Measurements from ENCODE around the gene SPEM1. TPM values are rescaled to one million over a fixed set of nuclear protein-coding genes. Genes with fewer than 3 reads are reported as not detected.

The SPEM1 gene
- total RNA-seq, 1 experiment from 2014 or later = 0.33 TPM

DNA sequence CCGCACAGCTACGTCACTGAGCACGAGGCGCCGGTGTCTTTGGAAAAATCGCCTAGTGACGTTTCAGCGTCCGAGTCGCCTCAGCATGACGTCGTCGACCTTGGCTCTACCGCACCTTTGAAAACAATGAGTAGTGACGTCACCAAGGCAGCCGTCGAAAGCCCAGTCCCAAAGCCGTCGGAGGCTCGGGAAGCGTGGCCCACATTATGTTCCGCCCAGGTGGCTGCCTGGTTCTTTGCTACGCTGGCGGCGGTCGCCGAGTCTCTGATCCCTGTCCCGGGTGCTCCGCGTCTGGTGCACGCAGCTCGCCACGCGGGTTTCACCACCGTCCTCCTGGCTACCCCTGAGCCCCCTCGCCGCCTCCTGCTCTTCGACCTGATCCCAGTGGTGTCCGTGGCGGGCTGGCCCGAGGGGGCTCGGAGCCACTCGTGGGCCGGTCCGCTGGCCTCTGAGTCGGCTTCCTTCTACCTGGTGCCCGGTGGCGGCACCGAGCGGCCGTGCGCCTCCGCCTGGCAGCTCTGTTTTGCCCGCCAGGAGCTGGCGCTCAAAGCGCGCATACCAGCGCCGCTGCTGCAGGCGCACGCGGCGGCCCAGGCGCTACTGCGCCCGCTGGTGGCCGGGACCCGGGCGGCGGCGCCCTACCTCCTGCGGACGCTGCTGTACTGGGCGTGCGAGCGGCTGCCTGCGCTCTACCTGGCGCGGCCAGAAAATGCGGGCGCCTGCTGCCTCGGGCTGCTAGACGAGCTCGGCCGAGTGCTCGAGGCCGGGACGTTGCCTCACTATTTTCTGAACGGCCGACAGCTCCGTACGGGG lies 16.6 kb downstream of the SPEM1 start:
- H3T11ph ChIP-seq (ENCODE audit: low read length) = no peak overlapping the region
- H3K9ac ChIP-seq (ENCODE audit: extremely low read depth, insufficient read length, low read length) = no peak overlapping the region
- no peaks in the 10 kb centered on the region for H3K79me2 ChIP-seq (ENCODE audit: insufficient read depth, low read length)
- peaks cover 30 to 32% of the 10 kb centered on the region in 2 experiments for H3K4me1 Mint-ChIP-seq
- H3K23me2 ChIP-seq (ENCODE audit: insufficient read length, low read depth, low read length, poor library complexity, severe bottlenecking) = peaks cover 33% of the 10 kb centered on the region
- no CpG with 5 or more reads among the region's 92 CpGs for WGBS (ENCODE audit: extremely low coverage, insufficient read length, low lambda C conversion rate)
- no peaks in the 10 kb centered on the region for H3K9me3 Mint-ChIP-seq
- H4K8ac ChIP-seq (replicated peaks; ENCODE audit: insufficient read length, low read depth, low read length) = no peak overlapping the region
- H4K5ac ChIP-seq (ENCODE audit: insufficient read length, low read depth, low read length) = no peak overlapping the region
- no peak overlapping the region for H2BK120ac ChIP-seq (ENCODE audit: low read depth, low read length, poor library complexity, severe bottlenecking)
- no peak overlapping the region for H2AK5ac ChIP-seq (ENCODE audit: insufficient read length, low read length)
- no peaks in the 10 kb centered on the region for H3K79me1 ChIP-seq (ENCODE audit: insufficient read depth, low read depth, low read length, poor library complexity, severe bottlenecking)
- H2BK20ac ChIP-seq (ENCODE audit: low read depth, low read length, poor library complexity, severe bottlenecking) = no peak overlapping the region
- H2BK15ac ChIP-seq (ENCODE audit: low read depth, low read length) = no peak overlapping the region
- peak overlapping the region; percentile 5 for H2BK12ac ChIP-seq (ENCODE audit: insufficient read length, low read depth, low read length)
- peak overlapping the region; percentile 55 to 98 (median 89); a peak in 4 of 7 replicates for H3K27ac Mint-ChIP-seq
- H3K27me3 Mint-ChIP-seq (ENCODE audit: low read depth) = peaks cover 25% of the 10 kb centered on the region
- H3K4me2 ChIP-seq (ENCODE audit: insufficient read depth, insufficient read length, low read length) = peak overlapping the region; percentile 60
- H4K20me1 ChIP-seq (ENCODE audit: control insufficient read depth, insufficient read depth, insufficient read length) = no peaks in the 10 kb centered on the region
- peak overlapping the region; percentile 79 for H3K18ac ChIP-seq (ENCODE audit: insufficient read length, low read depth, low read length)
- no peak overlapping the region for H3K4ac ChIP-seq (ENCODE audit: low read depth, low read length)
- DNase-seq = peak; percentile 94
- H3K27ac ChIP-seq (ENCODE audit: insufficient read length, low read depth, low read length) = no peak overlapping the region
- no peak overlapping the region for H2AFZ ChIP-seq (ENCODE audit: low read length)
- no peaks in the 10 kb centered on the region for H3K36me3 Mint-ChIP-seq (ENCODE audit: insufficient read depth in 1 of 3, low read depth in 3 of 3)
- H3K4me3 Mint-ChIP-seq = peak overlapping the region; percentile 89 to 93
- H3K9me3 ChIP-seq (ENCODE audit: control insufficient read depth, low read depth, low read length) = no peaks in the 10 kb centered on the region
- peak overlapping the region; percentile 89 for H3K14ac ChIP-seq (ENCODE audit: insufficient read depth, low read length)
- H2BK5ac ChIP-seq (ENCODE audit: insufficient read length, low read length) = no peak overlapping the region
- no peaks in the 10 kb centered on the region; the same call in 1 of the 2 replicates for H3K4me1 ChIP-seq (ENCODE audit: insufficient read depth, low read length)
- H4K91ac ChIP-seq (ENCODE audit: insufficient read length, low read depth, low read length) = no peak overlapping the region
- H3K27me3 ChIP-seq (ENCODE audit: insufficient read depth, low read length) = peaks cover 7% of the 10 kb centered on the region
- TF ChIP-seq, protein P1, sequence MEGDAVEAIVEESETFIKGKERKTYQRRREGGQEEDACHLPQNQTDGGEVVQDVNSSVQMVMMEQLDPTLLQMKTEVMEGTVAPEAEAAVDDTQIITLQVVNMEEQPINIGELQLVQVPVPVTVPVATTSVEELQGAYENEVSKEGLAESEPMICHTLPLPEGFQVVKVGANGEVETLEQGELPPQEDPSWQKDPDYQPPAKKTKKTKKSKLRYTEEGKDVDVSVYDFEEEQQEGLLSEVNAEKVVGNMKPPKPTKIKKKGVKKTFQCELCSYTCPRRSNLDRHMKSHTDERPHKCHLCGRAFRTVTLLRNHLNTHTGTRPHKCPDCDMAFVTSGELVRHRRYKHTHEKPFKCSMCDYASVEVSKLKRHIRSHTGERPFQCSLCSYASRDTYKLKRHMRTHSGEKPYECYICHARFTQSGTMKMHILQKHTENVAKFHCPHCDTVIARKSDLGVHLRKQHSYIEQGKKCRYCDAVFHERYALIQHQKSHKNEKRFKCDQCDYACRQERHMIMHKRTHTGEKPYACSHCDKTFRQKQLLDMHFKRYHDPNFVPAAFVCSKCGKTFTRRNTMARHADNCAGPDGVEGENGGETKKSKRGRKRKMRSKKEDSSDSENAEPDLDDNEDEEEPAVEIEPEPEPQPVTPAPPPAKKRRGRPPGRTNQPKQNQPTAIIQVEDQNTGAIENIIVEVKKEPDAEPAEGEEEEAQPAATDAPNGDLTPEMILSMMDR (conservative IDR thresholded peaks at IDR 0.05) = peak; percentile 86
- H3K56ac ChIP-seq (ENCODE audit: insufficient read length, low read depth, low read length) = no peak overlapping the region
- no peak overlapping the region for H3K23ac ChIP-seq (ENCODE audit: insufficient read length, low read depth, low read length)
